K562 (cell line): Measurements from ENCODE around the gene NUP50. TPM values are rescaled to one million over a fixed set of nuclear protein-coding genes. Genes with fewer than 3 reads are reported as not detected.

Experiments used
- ATAC-seq: fragments of 200-7000 bp; cut with Tn5 transposase; 3 replicates; pipeline ENCODE4 v1.9.1; 2020; ENCODE audit warnings: moderate library complexity
- BruUV-seq: library from RNA; stranded (reverse); fragments of 400-500 nt; replicated peaks from 2 replicates; lab custom pipeline; 2021; lab: Mats Ljungman, UMichigan
- CTCF ChIA-PET: fragments of 300-600 bp; formaldehyde crosslinking; extraction: SDS; loops from one replicate; lab custom pipeline; 2021; ENCODE audit warnings: low intra/inter-chr PET ratio; lab: Yijun Ruan, JAX
- POLR2A ChIA-PET: fragments of 300-600, 350-650 bp; sonication (Branson Sonifier 250); formaldehyde crosslinking; extraction: SDS; loops from one replicate; lab custom pipeline; 2021; ENCODE audit warnings: antibody characterized with exemption, inconsistent platforms; lab: Yijun Ruan, JAX
- DNase-seq, 4 experiments: peaks; one replicate each; pipeline versions ENCODE4 v3.0.0 to v3.0.0-alpha.2; 2011 to 2018; ENCODE audit warnings: low spot score in 3 of 4, mixed read lengths in 3 of 4; ENCODE audit errors: extremely low read depth in 1 of 4
- FAIRE-seq: peaks from 2 replicates; lab custom pipeline; 2011; peaks lifted over from hg19 to GRCh38; lab: Jason Lieb, UNC
- H2AFZ ChIP-seq: 2 replicates; pipeline ENCODE4 v1.6.0; 2011; ENCODE audit warnings: low read depth, low read length, control low read depth, inconsistent platforms
- H3K27ac ChIP-seq: fragments of 200-600 bp; 3 replicates; pipeline ENCODE4 v1.8.0; 2011; ENCODE audit warnings: low read depth, mild to moderate bottlenecking, control low read depth, inconsistent platforms, low read length, moderate library complexity, mixed read lengths; ENCODE audit errors: extremely low read depth
- H3K27me3 ChIP-seq, 2 experiments: fragments of 300-600 bp in 1 of 2; 2 replicates in 1 of 2; 3 replicates in 1 of 2; pipeline versions ENCODE4 v1.6.0 to v1.8.0; 2011; ENCODE audit warnings: inconsistent platforms in 2 of 2, low read length in 2 of 2, mild to moderate bottlenecking in 1 of 2, mixed read lengths in 1 of 2, moderate library complexity in 1 of 2; ENCODE audit not compliant: control insufficient read depth in 2 of 2, insufficient read depth in 2 of 2
- H3K36me3 ChIP-seq: fragments of 300-600 bp; 3 replicates; pipeline ENCODE4 v1.8.0; 2011; ENCODE audit warnings: mild to moderate bottlenecking, low read length, inconsistent platforms; ENCODE audit not compliant: control insufficient read depth, insufficient read depth
- H3K4me1 ChIP-seq, 2 experiments: fragments of 200-600 bp in 1 of 2; replicated peaks in 1 of 2; 2 replicates in 1 of 2; 3 replicates in 1 of 2; pipeline versions ENCODE4 v1.5.1 to v1.8.0; 2011; ENCODE audit warnings: inconsistent platforms in 2 of 2, low read length in 2 of 2, mild to moderate bottlenecking in 1 of 2, mixed read lengths in 1 of 2, moderate library complexity in 1 of 2; ENCODE audit not compliant: control insufficient read depth in 2 of 2, insufficient read depth in 2 of 2
- H3K4me2 ChIP-seq: 2 replicates; pipeline ENCODE4 v1.6.1; 2011; ENCODE audit warnings: low read length, control low read depth, inconsistent platforms, mixed read lengths; ENCODE audit not compliant: insufficient read depth
- H3K4me3 ChIP-seq: fragments of 200-600 bp; sonication (generic), shearing (Covaris generic); 2 replicates; pipeline ENCODE4 v1.5.1; 2016; ENCODE audit warnings: control low read depth, inconsistent platforms
- H3K79me2 ChIP-seq: fragments of 200-600 bp; 3 replicates; pipeline ENCODE4 v1.8.0; 2011; ENCODE audit warnings: low read length, inconsistent platforms; ENCODE audit not compliant: control insufficient read depth, insufficient read depth
- H3K9ac ChIP-seq, 2 experiments: 2 replicates each; pipeline versions ENCODE4 v1.6.0 to v1.6.1; 2011; ENCODE audit warnings: low read depth in 2 of 2, low read length in 2 of 2, control low read depth in 1 of 2, inconsistent platforms in 1 of 2, mild to moderate bottlenecking in 1 of 2, mixed read lengths in 1 of 2; ENCODE audit not compliant: insufficient read depth in 1 of 2
- H3K9me1 ChIP-seq: one replicate; pipeline ENCODE4 v1.6.0; 2011; ENCODE audit warnings: inconsistent platforms, mild to moderate bottlenecking, low read length, moderate library complexity; ENCODE audit not compliant: control insufficient read depth, insufficient read depth
- H3K9me3 ChIP-seq: replicated peaks from 2 replicates; pipeline ENCODE4 v1.5.1; 2011; ENCODE audit warnings: low read depth, low read length, inconsistent platforms; ENCODE audit not compliant: control insufficient read depth, insufficient read depth
- H4K20me1 ChIP-seq: replicated peaks from 2 replicates; pipeline ENCODE4 v1.6.1; 2011; ENCODE audit warnings: low read length, inconsistent platforms, mixed read lengths; ENCODE audit not compliant: control insufficient read depth, insufficient read depth
- BCL6 ChIP-seq: fragments of 250-450 bp; sonication (Bioruptor Pico); IDR thresholded peaks from 2 replicates; pipeline ENCODE4 v1.4.0; 2020
- CHD1 ChIP-seq: fragments of 200-600 bp; sonication (generic); IDR thresholded peaks from one replicate; pipeline ENCODE4 v1.6.1; 2012; ENCODE audit warnings: mild to moderate bottlenecking, moderate library complexity, low read length, inconsistent platforms
- ELF4 ChIP-seq: fragments of 450-650 bp; formaldehyde crosslinking; IDR thresholded peaks from 2 replicates; pipeline ENCODE4 v1.4.0; 2022; ENCODE audit warnings: missing genetic modification characterization
- FOXM1 ChIP-seq, 2 experiments: fragments of 450-650 bp in 1 of 2; sonication (generic) in 1 of 2; formaldehyde crosslinking in 1 of 2; IDR thresholded peaks; 2 replicates each; pipeline versions ENCODE4 v1.6.1 to v1.9.0; 2017 to 2022; ENCODE audit warnings: low read depth in 2 of 2, mild to moderate bottlenecking in 2 of 2, missing genetic modification reagents in 1 of 2, moderate library complexity in 1 of 2
- HDAC1 ChIP-seq, 2 experiments: fragments of 450-650 bp; IDR thresholded peaks; 2 replicates each; pipeline ENCODE4 v1.6.1; 2016 to 2017; ENCODE audit warnings: inconsistent platforms in 1 of 2, mild to moderate bottlenecking in 1 of 2, moderate library complexity in 1 of 2
- NBN ChIP-seq: fragments of 450-650 bp; IDR thresholded peaks from 2 replicates; pipeline ENCODE4 v1.6.1; 2016; ENCODE audit warnings: low read depth, mild to moderate bottlenecking
- PML ChIP-seq: IDR thresholded peaks from 2 replicates; pipeline ENCODE4 v1.6.1; 2012; ENCODE audit warnings: low read length, inconsistent platforms
- RBM15 ChIP-seq: fragments of 200-400 bp; formaldehyde crosslinking; IDR thresholded peaks from 2 replicates; pipeline ENCODE4 v1.6.1; 2018; ENCODE audit warnings: mild to moderate bottlenecking, low read length, moderate library complexity; ENCODE audit not compliant: insufficient read depth
- TRIM28 ChIP-seq: fragments of 450-650 bp; IDR thresholded peaks from 2 replicates; pipeline ENCODE4 v1.6.1; 2017
- ZNF354B ChIP-seq: fragments of 250-450 bp; sonication (Bioruptor Pico); IDR thresholded peaks from 2 replicates; pipeline ENCODE4 v1.4.0; 2020
- ZNF830 ChIP-seq: fragments of 250-450 bp; sonication (Bioruptor Pico); IDR thresholded peaks from 2 replicates; pipeline ENCODE4 v1.5.0; 2021; ENCODE audit warnings: mild to moderate bottlenecking
- WGBS: fragments of 100-300 bp; shearing (Covaris generic); methylation state at CpG from one replicate; pipeline ENCODE4 v1.1.6; 2016; ENCODE audit warnings: low coverage, mixed read lengths; ENCODE audit not compliant: insufficient coverage; ENCODE audit errors: missing lambda C conversion rate; 5-methylcytosine and 5-hydroxymethylcytosine counted together
- in situ Hi-C: fragments of 300-500 bp; cut with MboI; formaldehyde crosslinking; loops from 4 replicates; pipeline ENCODE4 v1.15.0; 2018; ENCODE audit warnings: inconsistent platforms, mixed read lengths
- intact Hi-C: fragments of 100-400 bp; cut with micrococcal nuclease; formaldehyde crosslinking; loops from 2 replicates; pipeline ENCODE4 v1.14.2; 2022
- polyA plus RNA-seq, 8 experiments: library from polyadenylated mRNA; depleted of rRNA in 4 of 8; stranded (reverse) in 5 of 8; unstranded in 3 of 8; fragments of >200 nt; fragmentation: Nextera tagmentation in 2 of 8; fragmentation: Illumina TruSeq in 1 of 8; extraction: Ambion mirVana in 2 of 8; extraction: Trizol in 1 of 8; gene quantifications; 2 replicates each; pipeline versions ENCODE4 v1.2.1 to v1.2.3, GENCODE V29; 2011 to 2014; ENCODE audit warnings: inconsistent platforms in 1 of 8, missing spikeins in 1 of 8
- total RNA-seq, 7 experiments: library from RNA; depleted of rRNA in 6 of 7; stranded (reverse); fragments of >200 nt in 6 of 7; fragmentation: Illumina TruSeq in 2 of 7; extraction: Trizol in 2 of 7; gene quantifications; 2 replicates each; pipeline versions ENCODE4 v1.2.1 to v1.2.3, GENCODE V29; 2011 to 2021; ENCODE audit warnings: low replicate concordance in 1 of 7
- TF ChIP-seq, protein P1 (sequence below), 2 experiments: IDR thresholded peaks in 1 of 2; conservative IDR thresholded peaks in 1 of 2; 2 replicates each; pipeline ENCODE4 v1.6.1; 2016; ENCODE audit warnings: low read depth in 2 of 2, mild to moderate bottlenecking in 1 of 2, missing compliant biosample characterization in 1 of 2, missing genetic modification characterization in 1 of 2, moderate library complexity in 1 of 2
- TF ChIP-seq, protein P2 (sequence below), 2 experiments: fragments of 250-450 bp in 1 of 2; fragments of 450-650 bp in 1 of 2; sonication (Bioruptor Pico) in 1 of 2; IDR thresholded peaks; 2 replicates each; pipeline versions ENCODE4 v1.6.1 to v1.8.0; 2016 to 2021; ENCODE audit warnings: mild to moderate bottlenecking in 2 of 2, moderate library complexity in 2 of 2, missing compliant biosample characterization in 1 of 2, missing genetic modification characterization in 1 of 2
- TF ChIP-seq, protein P3 (sequence below): fragments of 450-650 bp; IDR thresholded peaks from 2 replicates; pipeline ENCODE4 v1.6.1; 2017; ENCODE audit warnings: antibody characterized with exemption, mild to moderate bottlenecking
- TF ChIP-seq, protein P4 (sequence below): IDR thresholded peaks from 2 replicates; pipeline ENCODE4 v1.6.1; 2011; ENCODE audit not compliant: insufficient read length; ENCODE audit errors: extremely low read depth

Gene NUP50
- total and polyA plus RNA-seq, 9 of the 15 experiments (the other 6 are each of a cell fraction or from before 2014, with no cell fraction given): 23.8 to 83.7 (median 55.3) TPM

DNA sequence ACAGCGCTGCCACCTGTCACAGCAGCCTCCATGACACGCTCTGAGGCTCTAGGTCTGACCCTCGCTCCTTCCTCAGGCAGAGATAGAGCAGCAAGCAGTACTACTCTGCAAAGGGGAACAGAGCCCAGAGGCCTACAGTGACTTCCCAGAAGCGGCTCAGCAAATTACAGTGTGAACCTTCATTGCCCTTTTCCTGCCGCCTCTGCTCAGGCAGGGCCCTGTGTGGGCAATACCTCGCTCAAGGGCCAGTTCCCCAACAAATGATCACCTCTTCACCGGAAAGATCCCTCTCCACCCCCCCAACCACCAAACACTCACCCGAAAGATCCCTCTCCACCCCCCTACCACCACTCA lies 64.7 kb downstream of the NUP50 start:
- H3K9me3 ChIP-seq: no peaks in the 10 kb centered on the region
- POLR2A ChIA-PET: no interaction called here
- 21% methylated on average over 4 of the region's 8 CpGs for WGBS
- no peaks in the 10 kb centered on the region; a peak in 1 of 5 replicates for H3K27me3 ChIP-seq
- H3K4me1 ChIP-seq: peaks cover 0 to 17% of the 10 kb centered on the region in 2 experiments; a peak in 2 of 5 replicates
- intact Hi-C loops (no loop called here), in situ Hi-C loops (loop anchor here (25.0 kb wide), 1 partner anchor 416 kb away; no protein-coding TSS in a partner anchor)
- no peak overlapping the region for H3K27ac ChIP-seq
- ATAC-seq: no peak
- H3K4me3 ChIP-seq: no peak overlapping the region
- CTCF ChIA-PET: no interaction called here
- FAIRE-seq: no peak
- H3K36me3 ChIP-seq: no peaks in the 10 kb centered on the region
- H2AFZ ChIP-seq: no peak overlapping the region
- no TSS peak for BruUV-seq
- H3K4me2 ChIP-seq: no peak overlapping the region
- no peak overlapping the region for H3K9ac ChIP-seq
- peaks cover 11% of the 10 kb centered on the region for H4K20me1 ChIP-seq
- H3K9me1 ChIP-seq: no peaks in the 10 kb centered on the region
- DNase-seq: no peak
- no peaks in the 10 kb centered on the region for H3K79me2 ChIP-seq
- TF ChIP-seq NBN (no peak), ZNF354B (CRISPR knock-in tag) (no peak), ELF4 (no peak), FOXM1 (IDR thresholded peaks at IDR 0.05; ENCODE audit: low read depth) (no peak), FOXM1 (CRISPR knock-in tag; IDR thresholded peaks at IDR 0.05; ENCODE audit: low read depth) (no peak), TRIM28 (no peak), PML (no peak), RBM15 (no peak), HDAC1 (IDR thresholded peaks at IDR 0.05) (no peak), BCL6 (CRISPR knock-in tag) (no peak), CHD1 (no peak), ZNF830 (no peak)
- TF ChIP-seq, protein P1, sequence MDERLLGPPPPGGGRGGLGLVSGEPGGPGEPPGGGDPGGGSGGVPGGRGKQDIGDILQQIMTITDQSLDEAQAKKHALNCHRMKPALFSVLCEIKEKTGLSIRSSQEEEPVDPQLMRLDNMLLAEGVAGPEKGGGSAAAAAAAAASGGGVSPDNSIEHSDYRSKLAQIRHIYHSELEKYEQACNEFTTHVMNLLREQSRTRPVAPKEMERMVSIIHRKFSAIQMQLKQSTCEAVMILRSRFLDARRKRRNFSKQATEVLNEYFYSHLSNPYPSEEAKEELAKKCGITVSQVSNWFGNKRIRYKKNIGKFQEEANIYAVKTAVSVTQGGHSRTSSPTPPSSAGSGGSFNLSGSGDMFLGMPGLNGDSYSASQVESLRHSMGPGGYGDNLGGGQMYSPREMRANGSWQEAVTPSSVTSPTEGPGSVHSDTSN (CRISPR knock-in tag; IDR thresholded peaks at IDR 0.05; ENCODE audit: low read depth): no peak
- TF ChIP-seq, protein P1 (tag; conservative IDR thresholded peaks at IDR 0.05; ENCODE audit: low read depth): no peak
- TF ChIP-seq, protein P2, sequence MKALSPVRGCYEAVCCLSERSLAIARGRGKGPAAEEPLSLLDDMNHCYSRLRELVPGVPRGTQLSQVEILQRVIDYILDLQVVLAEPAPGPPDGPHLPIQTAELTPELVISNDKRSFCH (CRISPR knock-in tag; IDR thresholded peaks at IDR 0.05): no peak
- TF ChIP-seq, protein P2 (tag; IDR thresholded peaks at IDR 0.05): no peak
- TF ChIP-seq, protein P3, sequence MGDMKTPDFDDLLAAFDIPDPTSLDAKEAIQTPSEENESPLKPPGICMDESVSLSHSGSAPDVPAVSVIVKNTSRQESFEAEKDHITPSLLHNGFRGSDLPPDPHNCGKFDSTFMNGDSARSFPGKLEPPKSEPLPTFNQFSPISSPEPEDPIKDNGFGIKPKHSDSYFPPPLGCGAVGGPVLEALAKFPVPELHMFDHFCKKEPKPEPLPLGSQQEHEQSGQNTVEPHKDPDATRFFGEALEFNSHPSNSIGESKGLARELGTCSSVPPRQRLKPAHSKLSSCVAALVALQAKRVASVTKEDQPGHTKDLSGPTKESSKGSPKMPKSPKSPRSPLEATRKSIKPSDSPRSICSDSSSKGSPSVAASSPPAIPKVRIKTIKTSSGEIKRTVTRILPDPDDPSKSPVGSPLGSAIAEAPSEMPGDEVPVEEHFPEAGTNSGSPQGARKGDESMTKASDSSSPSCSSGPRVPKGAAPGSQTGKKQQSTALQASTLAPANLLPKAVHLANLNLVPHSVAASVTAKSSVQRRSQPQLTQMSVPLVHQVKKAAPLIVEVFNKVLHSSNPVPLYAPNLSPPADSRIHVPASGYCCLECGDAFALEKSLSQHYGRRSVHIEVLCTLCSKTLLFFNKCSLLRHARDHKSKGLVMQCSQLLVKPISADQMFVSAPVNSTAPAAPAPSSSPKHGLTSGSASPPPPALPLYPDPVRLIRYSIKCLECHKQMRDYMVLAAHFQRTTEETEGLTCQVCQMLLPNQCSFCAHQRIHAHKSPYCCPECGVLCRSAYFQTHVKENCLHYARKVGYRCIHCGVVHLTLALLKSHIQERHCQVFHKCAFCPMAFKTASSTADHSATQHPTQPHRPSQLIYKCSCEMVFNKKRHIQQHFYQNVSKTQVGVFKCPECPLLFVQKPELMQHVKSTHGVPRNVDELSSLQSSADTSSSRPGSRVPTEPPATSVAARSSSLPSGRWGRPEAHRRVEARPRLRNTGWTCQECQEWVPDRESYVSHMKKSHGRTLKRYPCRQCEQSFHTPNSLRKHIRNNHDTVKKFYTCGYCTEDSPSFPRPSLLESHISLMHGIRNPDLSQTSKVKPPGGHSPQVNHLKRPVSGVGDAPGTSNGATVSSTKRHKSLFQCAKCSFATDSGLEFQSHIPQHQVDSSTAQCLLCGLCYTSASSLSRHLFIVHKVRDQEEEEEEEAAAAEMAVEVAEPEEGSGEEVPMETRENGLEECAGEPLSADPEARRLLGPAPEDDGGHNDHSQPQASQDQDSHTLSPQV: no peak
- TF ChIP-seq, protein P4, sequence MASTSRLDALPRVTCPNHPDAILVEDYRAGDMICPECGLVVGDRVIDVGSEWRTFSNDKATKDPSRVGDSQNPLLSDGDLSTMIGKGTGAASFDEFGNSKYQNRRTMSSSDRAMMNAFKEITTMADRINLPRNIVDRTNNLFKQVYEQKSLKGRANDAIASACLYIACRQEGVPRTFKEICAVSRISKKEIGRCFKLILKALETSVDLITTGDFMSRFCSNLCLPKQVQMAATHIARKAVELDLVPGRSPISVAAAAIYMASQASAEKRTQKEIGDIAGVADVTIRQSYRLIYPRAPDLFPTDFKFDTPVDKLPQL: no peak
